Epithelial cell of esophagus (primary cell): ENCODE measurements around the gene TCERG1L.

Source experiments
- DNase-seq: peaks from one replicate; pipeline ENCODE4 v3.0.0; 2010; ENCODE audit warnings: low read depth
- H3K4me3 ChIP-seq: 2 replicates; pipeline ENCODE4 v1.5.1; 2011; ENCODE audit warnings: mild to moderate bottlenecking, low read length, control low read depth
- TF ChIP-seq, protein P1 (sequence below): IDR thresholded peaks from 2 replicates; pipeline ENCODE4 v1.5.1; 2011; ENCODE audit warnings: low read depth, mild to moderate bottlenecking, low read length, control low read depth, inconsistent platforms; ENCODE audit not compliant: insufficient read depth; ENCODE audit errors: missing control alignments

The TCERG1L gene

DNA sequence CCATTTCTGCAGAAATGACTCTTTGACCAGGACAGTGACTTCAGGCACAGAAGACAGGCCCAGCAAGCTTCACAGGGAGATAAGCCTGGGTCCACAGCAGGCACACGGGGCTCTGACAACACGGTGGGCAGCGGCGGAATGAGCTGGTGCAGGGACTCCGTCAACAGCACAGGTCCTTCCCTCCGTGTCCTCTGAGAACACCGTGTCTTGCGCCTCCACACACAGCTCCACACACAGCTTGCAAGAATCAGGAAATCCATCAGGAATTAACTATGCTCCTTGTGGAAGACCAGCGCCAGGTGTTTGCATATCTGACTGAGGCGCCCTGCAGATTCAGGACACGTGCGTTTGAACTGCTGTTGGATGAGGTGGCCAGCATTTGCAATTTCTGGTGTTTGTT, 39.6 kb downstream of the TCERG1L start:
- no peak overlapping the region for H3K4me3 ChIP-seq
- DNase-seq: no peak
- TF ChIP-seq, protein P1, sequence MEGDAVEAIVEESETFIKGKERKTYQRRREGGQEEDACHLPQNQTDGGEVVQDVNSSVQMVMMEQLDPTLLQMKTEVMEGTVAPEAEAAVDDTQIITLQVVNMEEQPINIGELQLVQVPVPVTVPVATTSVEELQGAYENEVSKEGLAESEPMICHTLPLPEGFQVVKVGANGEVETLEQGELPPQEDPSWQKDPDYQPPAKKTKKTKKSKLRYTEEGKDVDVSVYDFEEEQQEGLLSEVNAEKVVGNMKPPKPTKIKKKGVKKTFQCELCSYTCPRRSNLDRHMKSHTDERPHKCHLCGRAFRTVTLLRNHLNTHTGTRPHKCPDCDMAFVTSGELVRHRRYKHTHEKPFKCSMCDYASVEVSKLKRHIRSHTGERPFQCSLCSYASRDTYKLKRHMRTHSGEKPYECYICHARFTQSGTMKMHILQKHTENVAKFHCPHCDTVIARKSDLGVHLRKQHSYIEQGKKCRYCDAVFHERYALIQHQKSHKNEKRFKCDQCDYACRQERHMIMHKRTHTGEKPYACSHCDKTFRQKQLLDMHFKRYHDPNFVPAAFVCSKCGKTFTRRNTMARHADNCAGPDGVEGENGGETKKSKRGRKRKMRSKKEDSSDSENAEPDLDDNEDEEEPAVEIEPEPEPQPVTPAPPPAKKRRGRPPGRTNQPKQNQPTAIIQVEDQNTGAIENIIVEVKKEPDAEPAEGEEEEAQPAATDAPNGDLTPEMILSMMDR: no peak

DNA sequence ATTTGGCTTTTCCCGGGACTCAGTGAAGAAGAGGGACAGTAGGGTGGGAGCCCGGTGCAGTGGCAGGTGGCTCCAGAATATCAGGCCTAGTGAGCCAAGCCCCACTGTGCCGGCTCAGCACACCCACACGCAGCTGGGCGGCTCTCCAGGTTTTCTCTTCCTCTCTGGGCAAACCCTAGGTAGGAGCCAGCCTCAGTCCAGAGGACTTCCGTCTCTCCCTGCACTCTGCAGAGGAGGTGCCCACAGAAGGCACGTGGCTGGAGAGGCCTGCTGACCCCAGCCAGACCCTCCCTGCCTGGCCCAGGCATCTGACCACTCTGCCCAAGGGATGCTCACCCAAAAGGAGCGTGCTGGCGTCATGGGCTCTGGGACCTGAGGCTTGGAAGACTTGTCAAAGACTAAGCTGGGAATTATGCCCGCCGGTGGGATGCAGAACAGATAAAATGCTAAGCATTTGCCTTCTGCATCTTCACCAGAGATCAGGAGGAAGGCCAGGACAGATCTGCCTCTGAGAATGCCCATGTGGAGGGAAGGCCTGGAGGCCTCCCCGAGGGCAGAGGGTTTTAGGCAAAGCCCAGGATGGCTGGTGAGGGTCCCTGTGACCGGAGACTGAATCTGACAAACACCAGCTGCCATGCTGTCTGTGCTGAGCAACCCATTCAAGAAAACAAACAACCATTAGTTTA, 40.2 kb downstream of the TCERG1L start:
- no peak overlapping the region for H3K4me3 ChIP-seq
- DNase-seq: no peak
- TF ChIP-seq, protein P1: no peak

DNA sequence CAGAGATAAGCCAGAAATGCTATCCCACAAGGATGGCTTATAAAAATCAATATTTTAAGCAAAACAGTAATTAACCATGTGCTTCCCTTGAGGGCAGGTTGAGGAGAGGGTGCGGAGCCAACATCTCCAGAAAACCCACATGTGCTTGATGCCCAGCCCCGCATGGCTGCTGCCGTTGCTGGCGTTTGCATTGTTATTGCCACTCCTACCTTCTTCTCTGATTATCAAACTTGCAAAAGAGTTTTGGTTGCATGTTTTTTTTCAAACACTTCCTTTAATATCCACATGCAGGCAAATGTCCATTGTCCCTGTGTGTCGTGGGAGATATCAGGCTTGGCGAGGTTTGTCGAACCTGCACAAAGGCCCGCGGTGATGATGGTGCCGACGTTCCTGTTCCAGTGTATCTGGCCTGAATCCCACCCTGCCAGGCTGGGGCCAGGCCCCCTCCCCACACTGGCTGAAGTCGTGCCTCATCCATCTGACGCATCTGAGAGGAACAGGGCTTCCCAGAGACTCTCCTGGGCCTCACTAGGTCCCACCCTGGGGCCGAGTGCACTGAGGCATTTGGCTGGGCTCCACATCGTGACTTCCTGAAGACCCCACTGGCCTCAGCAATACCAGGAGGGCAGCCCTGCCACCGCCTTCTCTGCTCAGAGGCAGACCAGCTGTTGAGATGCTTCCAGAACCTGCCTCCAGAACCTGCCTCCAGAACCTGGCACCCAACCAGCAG, 40.9 kb downstream of the TCERG1L start:
- DNase-seq: no peak
- TF ChIP-seq, protein P1: no peak
- H3K4me3 ChIP-seq: no peak overlapping the region

DNA sequence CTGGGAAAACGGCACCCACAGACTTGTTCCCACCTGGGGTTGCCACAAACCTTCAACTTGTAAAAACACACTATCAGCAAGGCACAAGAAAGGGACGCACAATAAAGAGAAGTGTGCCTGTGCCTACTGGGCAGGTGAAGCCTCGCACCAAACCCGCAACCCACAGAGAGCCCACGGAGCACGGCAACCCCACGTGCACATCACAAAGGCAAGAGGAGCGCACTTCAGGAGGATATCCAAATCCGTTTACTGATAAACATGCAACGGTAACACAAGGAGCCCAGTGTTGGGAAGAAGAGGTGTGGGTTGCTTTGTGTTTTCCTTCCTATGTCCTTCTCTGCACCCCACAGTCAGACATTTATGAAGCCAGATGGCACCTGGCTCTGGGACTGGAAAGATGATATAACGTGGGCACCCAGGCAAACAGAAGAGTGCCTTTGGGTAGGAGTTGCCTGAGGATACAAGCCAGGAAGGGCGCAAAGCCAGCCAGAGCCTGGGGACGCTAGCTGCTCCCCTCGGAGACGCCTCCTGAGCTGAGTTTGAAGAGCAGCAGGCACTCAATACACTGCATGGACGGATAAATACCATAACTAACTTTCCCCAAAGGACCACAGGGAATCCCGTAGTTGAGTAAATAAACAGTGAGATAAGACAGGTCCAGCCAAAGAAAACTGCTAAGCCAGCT, 41.6 kb downstream of the TCERG1L start:
- no peak overlapping the region for H3K4me3 ChIP-seq
- TF ChIP-seq, protein P1: no peak
- DNase-seq: no peak

DNA sequence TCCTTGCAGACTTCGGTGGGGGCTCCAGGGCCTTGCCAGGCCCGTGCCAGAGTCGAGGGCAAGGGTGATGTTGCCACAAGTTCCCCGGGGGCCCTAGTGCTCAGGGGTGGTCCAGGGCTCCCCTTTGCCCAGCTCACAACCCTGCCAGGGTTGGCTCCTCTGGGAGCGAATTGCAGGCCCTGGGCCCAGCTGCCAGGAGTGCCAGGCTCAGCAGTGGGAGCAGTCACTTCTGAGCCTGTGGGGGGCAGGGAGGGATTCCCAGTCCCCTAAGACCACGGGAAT, 43.8 kb downstream of the TCERG1L start:
- TF ChIP-seq, protein P1: no peak
- no peak overlapping the region for H3K4me3 ChIP-seq
- DNase-seq: no peak

DNA sequence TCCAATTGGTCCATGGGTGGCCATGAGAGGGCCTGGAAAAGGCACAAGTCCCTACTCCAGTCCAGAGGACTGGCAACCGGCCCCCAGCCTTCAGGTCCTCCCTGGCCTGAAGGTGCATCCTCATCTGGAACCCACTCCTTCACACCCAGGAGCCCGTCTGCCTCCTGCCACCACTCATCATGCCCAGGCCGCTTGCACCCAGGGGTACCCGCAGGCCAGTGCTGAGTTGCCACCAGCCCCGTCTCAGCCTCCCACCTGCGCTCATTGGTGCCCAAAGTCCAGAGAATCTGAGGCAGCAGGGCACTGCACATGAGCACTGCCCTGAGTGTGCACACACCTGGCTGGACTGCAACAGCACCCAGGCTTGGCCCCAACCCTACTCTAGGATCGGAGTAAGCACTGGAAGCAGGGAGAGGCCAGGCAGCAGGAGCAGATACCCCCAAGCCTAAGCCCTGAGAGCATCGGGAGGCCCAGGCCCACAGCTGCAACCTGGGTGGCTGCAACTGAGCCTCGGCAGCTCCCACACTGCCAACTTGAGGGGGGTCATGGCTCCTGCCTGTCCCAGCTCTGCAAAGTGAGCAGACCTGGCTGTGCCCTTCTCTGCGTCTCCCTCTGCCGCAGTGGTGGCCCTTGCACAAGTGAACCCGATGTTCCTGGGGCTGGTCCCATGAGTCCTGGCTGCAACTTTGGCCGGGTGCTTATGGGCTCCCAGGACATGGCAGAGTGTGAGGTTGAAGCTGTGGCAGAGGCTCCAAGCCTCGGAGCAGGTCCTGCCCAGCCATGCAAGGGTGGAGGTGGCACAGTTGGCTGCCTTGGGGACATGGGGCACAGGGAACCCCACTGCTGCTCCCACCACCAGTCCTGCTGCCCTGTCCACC, 44.3 kb downstream of the TCERG1L start:
- DNase-seq: no peak
- TF ChIP-seq, protein P1: no peak
- H3K4me3 ChIP-seq: no peak overlapping the region
